ENCODE results near the gene AMZ1. TPM values are rescaled to one million over a fixed set of nuclear protein-coding genes. Genes with fewer than 3 reads are reported as not detected.

Gene AMZ1
- total RNA-seq, 1 experiment from 2014 or later = 1.8 TPM

DNA sequence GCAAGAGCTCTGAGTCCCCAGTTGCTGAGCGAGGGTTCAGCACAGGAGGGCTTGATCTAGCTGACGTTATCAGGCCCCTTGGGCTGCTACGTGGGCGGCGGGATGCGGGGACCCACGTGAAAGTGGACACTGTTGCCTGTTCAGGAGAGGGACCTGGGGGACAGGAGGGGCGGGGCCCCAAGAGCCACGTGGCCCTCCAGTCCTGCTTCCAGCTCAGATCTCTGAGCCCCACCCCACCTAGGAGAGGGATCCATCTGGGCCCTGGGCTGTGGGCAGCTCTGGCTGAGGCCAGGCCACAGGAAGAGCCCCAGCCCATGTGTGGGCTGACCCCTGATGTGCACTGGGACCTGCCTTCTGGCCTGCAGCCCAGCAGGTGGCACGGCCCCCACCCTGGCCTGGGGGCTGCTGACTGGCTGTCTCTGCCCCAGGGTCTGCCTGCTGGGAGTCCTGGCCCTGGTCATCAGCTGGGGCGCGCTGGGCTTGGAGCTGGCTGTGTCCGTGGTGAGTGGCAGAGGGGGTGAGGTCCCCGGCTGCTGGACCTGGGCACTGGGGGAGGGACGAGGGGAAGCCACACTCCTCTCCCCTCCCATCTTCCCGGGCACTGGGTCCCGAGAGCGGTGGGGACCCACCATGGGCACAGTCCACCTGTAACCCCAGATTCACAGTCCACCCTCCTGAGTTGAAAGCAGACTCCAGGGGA, 38.7 kb upstream of the AMZ1 start:
- in situ Hi-C loops (cut with HindIII; ENCODE audit: low pct_unique_long_range_greater_than_20kb, low sequenced_read_pairs) = no loop called here

DNA sequence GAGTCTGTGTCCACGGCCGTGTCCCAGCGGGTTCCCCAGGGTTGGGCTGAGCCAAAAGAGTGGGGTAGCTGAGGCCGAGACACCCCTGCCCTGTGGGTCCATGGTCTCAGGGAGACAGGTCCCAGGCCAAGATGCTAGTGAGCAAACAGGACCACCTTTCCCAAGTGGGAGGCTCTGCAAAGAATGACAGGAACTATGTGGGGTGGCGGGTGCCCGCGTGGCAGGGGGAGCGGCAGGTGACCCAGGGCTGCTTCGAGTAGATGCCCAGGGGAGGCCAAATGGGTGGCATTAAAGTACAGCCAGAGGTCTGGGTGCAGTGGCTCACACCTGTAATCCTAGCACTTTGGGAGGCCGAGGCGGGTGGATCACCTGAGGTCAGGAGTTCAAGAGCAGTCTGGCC, 38.0 kb upstream of the AMZ1 start:
- no peak for DNase-seq (ENCODE audit: low read depth, low spot score)
- in situ Hi-C loops (cut with HindIII; ENCODE audit: low pct_unique_long_range_greater_than_20kb, low sequenced_read_pairs) = no loop called here

More for the DNA sequence above, 38.7 kb upstream of the AMZ1 start:
- no peak for DNase-seq (ENCODE audit: low read depth, low spot score)

DNA sequence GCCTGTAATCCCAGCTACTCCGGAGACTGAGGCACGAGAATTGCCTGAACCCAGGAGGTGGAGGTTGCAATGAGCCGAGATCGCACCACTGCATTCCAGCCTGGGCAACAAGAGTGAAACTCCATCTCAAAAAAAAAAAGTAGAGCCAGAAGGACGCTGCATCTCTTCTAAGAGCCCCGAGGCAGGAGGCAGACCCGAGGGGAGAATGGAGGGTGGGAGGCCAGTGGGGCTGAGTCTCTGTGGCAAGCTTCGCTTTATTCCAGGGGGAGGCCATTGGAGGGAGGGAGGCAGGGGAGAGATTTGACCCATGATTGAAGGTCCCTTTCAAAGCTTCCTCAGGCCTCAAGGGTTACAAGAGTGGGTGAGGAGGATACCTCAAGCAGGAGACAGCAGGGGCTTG, 37.6 kb upstream of the AMZ1 start:
- in situ Hi-C loops (cut with HindIII; ENCODE audit: low pct_unique_long_range_greater_than_20kb, low sequenced_read_pairs) = no loop called here
- no peak for DNase-seq (ENCODE audit: low read depth, low spot score)

DNA sequence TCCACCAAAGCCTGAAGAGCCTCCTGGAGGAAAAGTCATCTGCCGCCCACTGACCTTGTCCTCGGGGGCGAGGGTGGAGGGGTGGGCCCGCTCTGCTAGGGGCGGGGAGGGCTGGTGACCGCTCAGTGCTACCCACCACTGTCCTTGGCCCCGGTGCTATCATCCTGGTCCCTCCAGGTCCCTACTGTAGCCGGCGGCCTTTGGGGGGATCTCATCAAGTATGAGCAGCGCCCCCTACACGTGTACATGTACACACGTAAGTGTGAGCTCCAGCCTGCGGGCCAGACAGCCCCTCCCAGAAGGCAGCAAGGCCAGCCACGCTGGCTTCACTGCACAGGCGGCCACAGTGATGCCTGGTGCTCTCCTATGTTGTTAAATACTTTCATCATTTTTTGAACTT, 36.7 kb upstream of the AMZ1 start:
- peak; percentile 68 for DNase-seq (ENCODE audit: low read depth, low spot score)
- in situ Hi-C loops (cut with HindIII; ENCODE audit: low pct_unique_long_range_greater_than_20kb, low sequenced_read_pairs) = no loop called here

DNA sequence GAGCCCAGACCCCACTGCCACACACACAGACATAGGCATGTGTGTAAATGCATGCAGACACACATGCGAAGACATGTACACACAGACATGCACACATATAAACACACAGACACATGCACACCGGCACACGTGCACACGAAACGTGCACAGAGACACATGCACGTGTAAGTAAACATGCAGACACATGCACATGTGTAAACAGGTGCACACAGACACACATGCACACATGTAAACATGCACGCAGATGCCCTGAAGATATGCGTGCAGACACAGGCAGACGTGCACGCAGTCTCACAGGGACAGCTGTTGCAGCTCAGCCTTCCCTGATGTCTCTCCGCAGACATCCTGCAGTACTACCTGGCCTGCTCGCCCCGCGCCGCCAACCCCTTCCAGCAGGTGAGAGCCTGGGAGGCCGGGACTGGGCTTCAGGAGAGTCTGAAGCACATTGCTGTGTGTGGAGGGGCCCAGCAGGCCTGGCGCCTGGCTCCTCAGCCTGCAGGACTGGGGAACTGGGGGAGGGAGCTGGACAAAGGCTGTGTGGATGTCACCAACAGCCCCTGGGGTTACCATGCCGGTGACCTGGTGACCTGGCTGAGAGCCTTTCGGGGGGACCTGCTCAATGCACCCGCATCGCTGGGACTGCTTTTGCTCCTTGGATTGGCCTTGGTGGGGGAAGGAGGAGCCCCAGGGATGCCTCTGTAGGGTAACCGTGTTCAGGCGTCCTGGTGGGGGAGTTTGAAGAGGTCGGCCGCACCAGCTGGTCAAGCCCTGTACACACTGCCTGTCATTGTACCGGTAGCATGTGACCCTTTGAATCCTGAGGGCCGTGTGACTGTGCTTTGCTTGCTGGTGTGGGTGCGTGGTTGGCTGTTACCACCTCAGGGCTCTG, 35.9 kb upstream of the AMZ1 start:
- in situ Hi-C loops (cut with HindIII; ENCODE audit: low pct_unique_long_range_greater_than_20kb, low sequenced_read_pairs) = no loop called here

DNA sequence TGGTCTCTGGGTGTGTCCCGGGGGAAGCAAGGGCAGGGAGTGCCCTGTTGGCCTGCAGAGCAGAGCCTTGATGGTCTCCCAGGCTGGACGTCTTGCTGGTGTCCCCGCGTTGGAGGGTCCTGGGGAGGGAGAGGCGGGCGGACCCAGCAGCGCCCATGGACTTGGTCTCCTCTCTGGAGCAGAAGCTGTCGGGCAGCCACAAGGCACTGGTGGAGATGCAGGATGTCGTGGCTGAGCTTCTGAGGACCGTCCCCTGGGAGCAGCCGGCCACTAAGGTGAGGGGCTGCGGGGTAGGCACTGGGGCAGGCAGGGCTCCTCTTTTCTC, 35.3 kb upstream of the AMZ1 start:
- DNase-seq (ENCODE audit: low read depth, low spot score) = no peak
- in situ Hi-C loops (cut with HindIII; ENCODE audit: low pct_unique_long_range_greater_than_20kb, low sequenced_read_pairs) = no loop called here

More for the DNA sequence above, 35.9 kb upstream of the AMZ1 start:
- DNase-seq (ENCODE audit: low read depth, low spot score) = peak; percentile 99

DNA sequence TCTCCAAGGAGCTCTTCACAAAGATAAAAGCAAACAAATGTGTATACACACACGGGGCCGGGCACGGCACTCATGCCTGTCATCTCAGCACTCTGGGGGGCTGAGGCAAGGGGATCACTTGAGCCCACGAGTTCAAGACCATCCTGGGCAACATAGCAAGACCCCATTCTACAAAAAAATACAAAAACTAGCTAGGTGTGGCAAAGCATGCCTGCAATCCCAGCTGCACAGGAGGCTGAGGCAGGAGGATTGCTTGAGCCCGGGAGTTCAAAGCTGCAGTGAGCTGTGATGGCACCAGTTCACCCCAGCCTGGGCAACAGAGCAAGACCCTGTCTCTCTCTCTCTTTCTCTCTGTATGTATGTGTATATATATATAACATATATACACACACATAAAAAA, 33.9 kb upstream of the AMZ1 start:
- in situ Hi-C loops (cut with HindIII; ENCODE audit: low pct_unique_long_range_greater_than_20kb, low sequenced_read_pairs) = no loop called here
- DNase-seq (ENCODE audit: low read depth, low spot score) = no peak

DNA sequence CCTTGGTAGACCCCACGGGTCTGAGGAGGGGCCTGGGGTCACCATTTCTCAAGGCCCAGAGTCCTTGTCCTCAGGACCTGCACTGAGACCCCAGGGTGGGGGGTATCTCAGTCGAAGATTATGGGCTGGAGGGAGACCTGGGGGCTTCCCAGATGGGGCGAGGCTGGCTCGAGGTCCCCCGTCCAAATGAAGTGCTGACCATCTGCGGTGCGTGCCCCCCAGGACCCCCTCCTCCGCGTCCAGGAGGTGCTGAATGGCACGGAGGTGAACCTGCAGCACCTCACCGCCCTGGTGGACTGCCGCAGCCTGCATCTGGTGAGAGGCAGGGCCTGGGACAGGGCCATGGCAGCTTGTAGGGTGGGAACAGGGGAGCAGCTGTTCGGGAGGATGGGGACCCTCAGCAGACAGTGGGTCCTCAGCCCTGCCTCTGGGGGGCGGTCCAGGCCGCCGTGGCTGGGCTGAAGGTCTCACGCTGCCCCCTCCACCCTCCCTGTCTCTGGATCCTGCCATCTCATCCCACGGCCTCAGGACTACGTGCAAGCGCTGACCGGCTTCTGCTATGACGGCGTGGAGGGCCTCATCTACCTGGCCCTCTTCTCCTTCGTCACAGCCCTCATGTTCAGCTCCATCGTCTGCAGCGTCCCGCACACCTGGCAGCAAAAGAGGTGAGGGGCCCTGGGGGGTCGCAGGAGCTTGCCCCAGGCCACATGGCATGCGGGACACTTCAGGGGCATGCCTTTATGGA, 32.0 kb upstream of the AMZ1 start:
- no peak for DNase-seq (ENCODE audit: low read depth, low spot score)
- in situ Hi-C loops (cut with HindIII; ENCODE audit: low pct_unique_long_range_greater_than_20kb, low sequenced_read_pairs) = no loop called here

DNA sequence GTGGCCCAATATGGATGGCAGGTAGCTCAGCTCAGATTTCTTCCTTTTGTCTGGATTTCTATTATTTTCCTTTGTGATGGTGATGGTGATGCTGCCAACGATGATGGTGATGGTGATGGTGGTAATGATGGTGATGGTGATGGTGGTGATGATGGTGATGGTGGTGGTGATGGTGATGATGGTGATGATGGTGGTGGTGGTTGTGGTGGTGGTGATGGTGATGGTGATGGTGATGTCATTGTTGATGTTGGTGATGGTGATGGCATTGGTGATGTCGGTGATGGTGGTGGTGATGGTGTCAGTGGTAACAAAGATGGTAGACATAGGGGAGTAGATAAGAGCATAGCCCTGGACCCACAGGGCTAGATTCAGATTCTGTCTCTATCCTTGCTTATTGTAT, 30.8 kb upstream of the AMZ1 start:
- DNase-seq (ENCODE audit: low read depth, low spot score) = no peak
- in situ Hi-C loops (cut with HindIII; ENCODE audit: low pct_unique_long_range_greater_than_20kb, low sequenced_read_pairs) = no loop called here

DNA sequence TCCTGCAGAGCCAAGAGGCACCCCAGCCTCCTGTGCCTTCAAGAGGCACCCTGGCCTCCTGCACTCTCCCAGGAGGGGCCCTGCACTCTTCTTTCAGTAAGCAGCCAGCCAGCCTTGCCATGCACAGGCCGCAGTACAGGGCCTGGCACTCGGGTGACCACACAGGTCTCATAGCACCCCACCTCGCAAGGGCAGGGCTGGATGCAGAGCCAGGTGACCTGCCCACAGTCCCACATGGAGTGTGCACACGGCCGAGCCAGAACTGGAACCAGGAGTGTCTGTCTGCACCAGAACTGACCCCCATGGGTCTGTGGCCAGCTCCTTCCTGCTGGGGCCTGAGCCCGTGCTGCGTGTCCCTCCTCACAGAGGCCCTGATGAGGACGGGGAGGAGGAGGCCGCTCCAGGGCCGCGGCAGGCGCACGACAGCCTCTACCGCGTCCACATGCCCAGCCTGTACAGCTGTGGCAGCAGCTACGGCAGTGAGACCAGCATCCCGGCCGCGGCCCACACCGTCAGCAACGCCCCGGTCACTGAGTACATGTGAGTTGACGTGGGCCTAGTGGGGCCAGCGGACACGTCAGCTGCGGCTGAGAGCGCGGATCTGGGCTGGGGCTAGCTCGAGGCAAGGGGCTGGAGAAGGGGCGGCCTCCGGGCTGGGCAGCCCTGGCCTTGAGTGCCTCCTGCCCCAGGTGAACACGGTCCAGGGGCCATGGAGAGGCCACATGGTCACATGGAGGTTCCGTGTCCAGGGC, 29.9 kb upstream of the AMZ1 start:
- in situ Hi-C loops (cut with HindIII; ENCODE audit: low pct_unique_long_range_greater_than_20kb, low sequenced_read_pairs) = no loop called here
- no peak for DNase-seq (ENCODE audit: low read depth, low spot score)

DNA sequence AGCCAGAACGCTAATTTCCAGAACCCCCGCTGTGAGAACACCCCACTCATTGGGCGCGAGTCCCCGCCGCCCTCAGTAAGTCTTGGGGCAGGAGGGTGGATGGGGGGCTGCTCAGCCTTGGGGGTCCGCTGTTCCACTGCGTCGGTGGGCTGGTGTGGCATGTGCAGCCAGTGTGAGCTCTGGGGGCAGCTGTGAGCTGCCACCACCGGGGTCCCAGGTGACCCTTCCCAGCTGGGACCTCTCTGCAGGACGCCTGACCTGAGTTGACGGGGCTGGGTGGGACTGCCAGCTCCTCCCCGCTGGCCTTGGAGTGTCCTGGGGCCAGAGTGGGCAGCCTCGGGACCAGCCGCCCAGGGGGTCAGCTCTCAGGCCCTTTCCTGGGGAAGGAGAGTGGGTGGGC, 29.1 kb upstream of the AMZ1 start:
- in situ Hi-C loops (cut with HindIII; ENCODE audit: low pct_unique_long_range_greater_than_20kb, low sequenced_read_pairs) = no loop called here
- no peak for DNase-seq (ENCODE audit: low read depth, low spot score)

DNA sequence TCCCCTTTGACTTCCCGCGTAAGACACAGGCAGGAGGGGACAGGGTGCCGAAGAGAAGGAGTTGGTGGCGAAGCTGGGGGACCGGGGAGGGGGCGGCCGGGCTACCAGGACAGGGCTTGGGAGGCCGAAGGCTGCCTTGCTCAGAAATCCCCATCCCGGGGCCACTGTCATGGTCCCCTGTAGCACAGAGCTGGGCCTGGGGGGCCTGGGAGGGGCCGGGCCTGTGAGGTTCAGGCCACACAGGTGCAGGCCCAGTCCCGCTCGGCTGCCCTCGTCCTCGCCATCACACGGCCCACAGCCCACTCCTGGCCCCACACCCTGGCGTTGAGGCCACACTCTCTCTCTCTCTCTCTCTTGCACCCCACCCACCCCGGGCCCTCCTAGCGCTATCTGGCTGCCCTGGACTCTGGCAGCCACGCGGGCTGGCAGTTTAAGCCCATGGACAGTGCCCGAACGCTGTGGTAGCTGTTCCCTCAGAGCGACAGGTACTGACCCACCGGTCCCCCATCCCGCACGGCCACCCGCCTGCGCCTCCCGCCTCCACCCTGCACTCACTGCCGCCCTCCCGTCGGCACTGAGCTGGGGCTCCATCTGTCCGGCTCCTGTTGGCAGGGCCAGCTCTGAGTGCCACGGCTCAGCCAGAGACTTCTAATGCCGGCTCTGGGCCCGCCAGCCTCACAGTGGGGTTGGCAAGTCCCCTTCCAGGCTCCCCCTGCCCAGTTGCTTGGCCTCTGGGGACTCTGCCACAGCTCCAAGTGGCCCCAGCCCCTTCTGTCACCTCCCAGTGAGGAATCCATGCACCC, 28.2 kb upstream of the AMZ1 start:
- in situ Hi-C loops (cut with HindIII; ENCODE audit: low pct_unique_long_range_greater_than_20kb, low sequenced_read_pairs) = no loop called here
- DNase-seq (ENCODE audit: low read depth, low spot score) = no peak

DNA sequence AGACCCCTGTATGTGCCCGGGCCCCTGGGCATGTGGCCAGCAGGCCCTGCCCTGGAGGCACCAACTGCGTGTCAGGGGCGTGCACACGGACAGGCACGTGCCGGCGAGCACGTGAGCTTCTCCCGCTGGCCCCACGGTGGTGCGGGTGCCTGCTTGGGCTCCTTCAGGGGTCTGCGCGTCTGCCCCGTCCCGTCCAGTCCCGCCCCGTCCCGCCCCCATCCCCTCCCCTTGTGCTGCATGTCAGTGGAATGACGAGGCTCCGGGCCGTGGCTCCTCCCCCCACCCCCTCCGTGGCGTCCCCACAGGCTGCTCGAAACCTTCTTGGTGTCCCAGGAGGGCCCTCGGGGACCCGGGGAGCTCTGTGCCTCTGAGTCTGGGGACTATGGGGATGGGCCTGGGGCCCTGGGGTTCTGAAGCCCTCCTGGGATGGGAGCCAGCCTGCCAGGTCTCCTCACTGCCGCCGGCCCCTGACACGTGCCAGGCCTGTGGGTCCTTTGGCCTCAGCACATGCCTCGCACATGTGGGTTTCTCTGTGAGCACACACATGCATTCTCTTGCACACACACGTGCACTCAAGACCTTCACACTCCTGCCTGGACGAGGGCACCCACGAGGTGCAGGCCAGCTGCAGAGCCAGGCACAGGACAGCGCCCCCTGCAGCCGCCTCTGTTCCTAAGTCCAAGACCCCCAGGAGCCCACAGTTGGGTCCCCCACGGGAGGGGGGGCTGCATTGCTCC, 27.5 kb upstream of the AMZ1 start:
- in situ Hi-C loops (cut with HindIII; ENCODE audit: low pct_unique_long_range_greater_than_20kb, low sequenced_read_pairs) = no loop called here
- DNase-seq (ENCODE audit: low read depth, low spot score) = peak; percentile 61

DNA sequence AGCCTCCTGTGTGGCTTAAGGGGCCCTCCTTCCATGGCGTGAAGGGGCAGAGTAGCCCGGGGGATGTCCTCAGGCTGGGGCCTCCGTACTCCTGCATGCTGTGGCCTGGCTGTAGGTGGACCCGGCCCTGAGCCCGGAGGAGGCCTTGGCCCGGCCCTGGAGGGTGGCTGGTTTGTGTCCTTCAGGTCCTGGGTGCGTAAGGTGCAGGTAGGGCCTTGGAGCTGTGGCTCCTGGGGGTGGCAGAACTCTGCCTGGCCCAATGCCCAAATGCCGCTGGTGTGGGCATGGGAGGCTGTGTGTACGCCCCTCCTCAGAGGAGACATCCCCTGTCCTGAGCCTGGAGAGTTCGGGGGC, 26.9 kb upstream of the AMZ1 start:
- in situ Hi-C loops (cut with HindIII; ENCODE audit: low pct_unique_long_range_greater_than_20kb, low sequenced_read_pairs) = no loop called here
- DNase-seq (ENCODE audit: low read depth, low spot score) = no peak

DNA sequence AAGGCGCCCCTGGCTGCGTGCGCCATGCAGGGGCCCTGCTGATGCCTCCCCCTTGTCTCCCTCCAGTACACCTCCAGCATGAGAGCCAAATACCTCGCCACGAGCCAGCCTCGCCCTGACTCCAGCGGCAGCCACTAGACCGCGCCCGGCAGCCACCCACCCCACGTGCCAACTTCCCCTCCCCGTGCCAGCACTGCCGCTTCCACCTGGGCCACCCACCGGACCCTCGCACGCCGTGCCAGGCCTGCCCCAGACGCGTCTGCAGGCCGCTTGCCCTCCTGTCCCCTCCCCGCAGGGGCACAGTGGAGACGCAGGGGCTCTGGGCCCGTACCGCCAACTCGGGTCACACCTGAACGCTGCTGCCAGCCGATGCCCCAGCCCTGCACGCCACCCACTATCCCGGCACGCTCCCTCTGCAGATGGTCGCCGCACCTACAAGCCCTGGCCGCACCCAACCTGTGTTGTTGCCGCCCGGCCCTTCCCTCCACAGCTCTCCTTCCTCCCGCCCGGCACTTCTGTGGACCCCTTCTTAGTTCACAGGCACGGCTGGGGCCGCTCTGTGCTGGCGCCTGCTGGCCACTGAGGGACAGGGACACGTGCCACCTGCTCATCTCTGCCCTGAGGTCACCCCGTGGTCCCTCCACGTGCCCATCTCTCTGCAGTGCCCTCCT, 26.3 kb upstream of the AMZ1 start:
- in situ Hi-C loops (cut with HindIII; ENCODE audit: low pct_unique_long_range_greater_than_20kb, low sequenced_read_pairs) = no loop called here
- peak; percentile 37 for DNase-seq (ENCODE audit: low read depth, low spot score)
